MCF 10A (cell line): ENCODE measurements around the gene NEAT1. TPM values are rescaled to one million over a fixed set of nuclear protein-coding genes. Genes with fewer than 3 reads are reported as not detected.

Experiments
- BruUV-seq: library from RNA; stranded (reverse); fragments of 400-500 nt; replicated peaks from 2 replicates; lab custom pipeline; 2021; lab: Mats Ljungman, UMichigan
- CTCF ChIA-PET: fragments of 300-600 bp; sonication (Branson Sonifier 250); formaldehyde crosslinking; extraction: SDS; loops from one replicate; lab custom pipeline; 2021; ENCODE audit warnings: antibody characterized with exemption, inconsistent platforms; lab: Yijun Ruan, JAX
- POLR2A ChIA-PET: fragments of 300-600, 350-650 bp; sonication (Branson Sonifier 250); formaldehyde crosslinking; extraction: SDS; loops from one replicate; lab custom pipeline; 2020; ENCODE audit warnings: antibody characterized with exemption, inconsistent platforms; lab: Yijun Ruan, JAX
- DNase-seq: peaks from one replicate; pipeline ENCODE4 v3.0.0-alpha.2; 2018; ENCODE audit not compliant: unreplicated experiment
- H3K27ac Mint-ChIP-seq: one replicate; pipeline ENCODE4 v1.8.0; 2022; ENCODE audit warnings: mild to moderate bottlenecking, low read depth, mixed read lengths; ENCODE audit not compliant: unreplicated experiment
- H3K27me3 Mint-ChIP-seq: one replicate; pipeline ENCODE4 v1.8.0; 2022; ENCODE audit warnings: mixed read lengths; ENCODE audit not compliant: insufficient read depth, unreplicated experiment
- H3K36me3 Mint-ChIP-seq: one replicate; pipeline ENCODE4 v1.8.0; 2022; ENCODE audit warnings: mild to moderate bottlenecking, moderate library complexity, mixed read lengths; ENCODE audit not compliant: insufficient read depth, unreplicated experiment
- H3K4me1 Mint-ChIP-seq: one replicate; pipeline ENCODE4 v1.8.0; 2022; ENCODE audit warnings: mixed read lengths; ENCODE audit not compliant: insufficient read depth, unreplicated experiment
- H3K4me3 Mint-ChIP-seq: one replicate; pipeline ENCODE4 v1.8.0; 2022; ENCODE audit warnings: mild to moderate bottlenecking, moderate library complexity, mixed read lengths; ENCODE audit not compliant: unreplicated experiment
- H3K9me3 Mint-ChIP-seq: one replicate; pipeline ENCODE4 v1.8.0; 2022; ENCODE audit warnings: mixed read lengths; ENCODE audit not compliant: unreplicated experiment
- intact Hi-C: fragments of 100-400 bp; cut with micrococcal nuclease; formaldehyde crosslinking; loops from 2 replicates; pipeline ENCODE4 v1.14.1; 2022
- total RNA-seq: library from RNA; stranded (reverse); gene quantifications from 2 replicates; pipeline ENCODE4 v1.2.3, GENCODE V29; 2022
- TF ChIP-seq, protein P1 (sequence below): fragments of 200-600 bp; IDR thresholded peaks from one replicate; pipeline ENCODE4 v1.8.0; 2022; ENCODE audit warnings: antibody characterized with exemption, mild to moderate bottlenecking; ENCODE audit not compliant: unreplicated experiment

The NEAT1 gene
- total RNA-seq, 1 experiment from 2014 or later, result 1,026 TPM

- CTCF ChIA-PET, result interaction anchor here (0.6 kb wide), 1 partner anchor 456 kb away, joined by 4 read pairs; no protein-coding TSS in a partner anchor
- H3K4me3 Mint-ChIP-seq, result peak overlapping the region; percentile 98
- no peaks in the 10 kb centered on the region for H3K27me3 Mint-ChIP-seq
- peaks cover 100% of the 10 kb centered on the region for H3K36me3 Mint-ChIP-seq
- intact Hi-C loops, result no loop called here
- H3K4me1 Mint-ChIP-seq, result peaks cover 44% of the 10 kb centered on the region
- peak; percentile 77 for DNase-seq
- peak overlapping the region; percentile 62 for H3K27ac Mint-ChIP-seq
- POLR2A ChIA-PET, result interaction anchor here (1.0 to 21.4 kb wide), 8 partner anchors 7 to 186 kb away, joined by 3 to 2994 read pairs (median 127); partner anchors contain the start of genes MALAT1, NEAT1, PCNX3 and SLC25A45
- BruUV-seq, result no TSS peak
- H3K9me3 Mint-ChIP-seq, result no peaks in the 10 kb centered on the region
- TF ChIP-seq, protein P1, sequence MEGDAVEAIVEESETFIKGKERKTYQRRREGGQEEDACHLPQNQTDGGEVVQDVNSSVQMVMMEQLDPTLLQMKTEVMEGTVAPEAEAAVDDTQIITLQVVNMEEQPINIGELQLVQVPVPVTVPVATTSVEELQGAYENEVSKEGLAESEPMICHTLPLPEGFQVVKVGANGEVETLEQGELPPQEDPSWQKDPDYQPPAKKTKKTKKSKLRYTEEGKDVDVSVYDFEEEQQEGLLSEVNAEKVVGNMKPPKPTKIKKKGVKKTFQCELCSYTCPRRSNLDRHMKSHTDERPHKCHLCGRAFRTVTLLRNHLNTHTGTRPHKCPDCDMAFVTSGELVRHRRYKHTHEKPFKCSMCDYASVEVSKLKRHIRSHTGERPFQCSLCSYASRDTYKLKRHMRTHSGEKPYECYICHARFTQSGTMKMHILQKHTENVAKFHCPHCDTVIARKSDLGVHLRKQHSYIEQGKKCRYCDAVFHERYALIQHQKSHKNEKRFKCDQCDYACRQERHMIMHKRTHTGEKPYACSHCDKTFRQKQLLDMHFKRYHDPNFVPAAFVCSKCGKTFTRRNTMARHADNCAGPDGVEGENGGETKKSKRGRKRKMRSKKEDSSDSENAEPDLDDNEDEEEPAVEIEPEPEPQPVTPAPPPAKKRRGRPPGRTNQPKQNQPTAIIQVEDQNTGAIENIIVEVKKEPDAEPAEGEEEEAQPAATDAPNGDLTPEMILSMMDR, result no peak
Measured at GRCh38 chr11:65429068-65429681, 6.6 kb downstream of the NEAT1 start.

- ChIA-PET CTCF (interaction anchor here (1.2 to 1.5 kb wide), 2 partner anchors 14 to 69 kb away, joined by 3 to 6 read pairs; partner anchors contain the start of gene MALAT1), POLR2A (interaction anchor here (0.7 to 21.4 kb wide), 11 partner anchors 6 to 68 kb away, joined by 3 to 2994 read pairs (median 5); partner anchors contain the start of genes FRMD8, MALAT1, NEAT1 and SLC25A45)
- Mint-ChIP-seq H3K4me3 (peak overlapping the region; percentile 98), H3K27me3 (no peaks in the 10 kb centered on the region), H3K4me1 (peaks cover 49% of the 10 kb centered on the region), H3K27ac (peak overlapping the region; percentile 62), H3K36me3 (peaks cover 100% of the 10 kb centered on the region), H3K9me3 (no peaks in the 10 kb centered on the region)
- TF ChIP-seq, protein P1, result no peak
- DNase-seq, result peak; percentile 83
- no TSS peak for BruUV-seq
- intact Hi-C loops, result loop anchor here (2.0 kb wide), 1 partner anchor 13 kb away; no protein-coding TSS in a partner anchor
Measured at GRCh38 chr11:65429724-65430405, 7.3 kb downstream of the NEAT1 start.

GRCh38 chr11:65430406-65431217 is 8.0 kb downstream of the NEAT1 start:
- ChIA-PET POLR2A (interaction anchor here (0.6 to 21.4 kb wide), 12 partner anchors 5 to 68 kb away, joined by 3 to 2994 read pairs (median 5); partner anchors contain the start of genes FRMD8, MALAT1, NEAT1 and SLC25A45), CTCF (interaction anchor here (1.2 to 1.5 kb wide), 2 partner anchors 14 to 68 kb away, joined by 3 to 6 read pairs; partner anchors contain the start of gene MALAT1)
- peaks cover 56% of the 10 kb centered on the region for H3K4me1 Mint-ChIP-seq
- DNase-seq, result peak; percentile 54
- TF ChIP-seq, protein P1, result no peak
- H3K36me3 Mint-ChIP-seq, result peaks cover 100% of the 10 kb centered on the region
- peak overlapping the region; percentile 98 for H3K4me3 Mint-ChIP-seq
- BruUV-seq, result no TSS peak
- no peaks in the 10 kb centered on the region for H3K9me3 Mint-ChIP-seq
- peak overlapping the region; percentile 62 for H3K27ac Mint-ChIP-seq
- H3K27me3 Mint-ChIP-seq, result no peaks in the 10 kb centered on the region
- intact Hi-C loops, result loop anchor here (2.0 kb wide), 1 partner anchor 14 kb away; no protein-coding TSS in a partner anchor
